Glutamatergic neuron (in vitro differentiated cells): ENCODE measurements around the gene DEPDC4. TPM values are rescaled to one million over a fixed set of nuclear protein-coding genes. Genes with fewer than 3 reads are reported as not detected.
A peak's percentile ranks its signal among the peaks of the same experiment; 100 is the strongest.
"Not testable (repeated sequence)": the region's sequence is repeated elsewhere in the genome, so short reads cannot be mapped to it uniquely, and the experiment has no call there.

Experiments used
- DNase-seq: peaks from one replicate; pipeline ENCODE4 v3.0.0; 2022
- H3K27ac Mint-ChIP-seq: one replicate; pipeline ENCODE4 v1.8.0; 2020; ENCODE audit warnings: mild to moderate bottlenecking, mixed read lengths, inconsistent platforms; ENCODE audit not compliant: unreplicated experiment
- H3K27me3 Mint-ChIP-seq: one replicate; pipeline ENCODE4 v1.8.0; 2020; ENCODE audit warnings: mild to moderate bottlenecking, moderate library complexity, mixed read lengths, inconsistent platforms; ENCODE audit not compliant: unreplicated experiment
- H3K36me3 Mint-ChIP-seq: one replicate; pipeline ENCODE4 v1.8.0; 2020; ENCODE audit warnings: mild to moderate bottlenecking, mixed read lengths, inconsistent platforms; ENCODE audit not compliant: unreplicated experiment
- H3K4me1 Mint-ChIP-seq: one replicate; pipeline ENCODE4 v1.8.0; 2020; ENCODE audit warnings: mild to moderate bottlenecking, low read depth, mixed read lengths, inconsistent platforms; ENCODE audit not compliant: unreplicated experiment
- H3K4me3 Mint-ChIP-seq: one replicate; pipeline ENCODE4 v1.8.0; 2020; ENCODE audit warnings: mild to moderate bottlenecking, mixed read lengths, inconsistent platforms; ENCODE audit not compliant: unreplicated experiment
- H3K9me3 Mint-ChIP-seq: one replicate; pipeline ENCODE4 v1.8.0; 2020; ENCODE audit warnings: mild to moderate bottlenecking, moderate library complexity, mixed read lengths, inconsistent platforms; ENCODE audit not compliant: unreplicated experiment
- long read RNA-seq: library from polyadenylated mRNA; unstranded; transcript quantifications from one replicate; pipeline ENCODE4 v2.0.0, GENCODE V29; 2020; ENCODE audit not compliant: unreplicated experiment
- total RNA-seq: library from RNA; stranded (reverse); fragmentation: NEBNext Ultra II Directional; extraction: Animal tissue kit (Norgen Biotek cat#: 25700); gene quantifications from one replicate; pipeline ENCODE4 v1.2.1, GENCODE V29; 2021; ENCODE audit not compliant: unreplicated experiment
- TF ChIP-seq, protein P1 (sequence below): fragments of 200-600 bp; sonication (generic); IDR thresholded peaks from one replicate; pipeline ENCODE4 v1.5.0; 2021; ENCODE audit not compliant: partially characterized antibody, unreplicated experiment

Gene DEPDC4
- 2.0 TPM for total RNA-seq
- long read RNA-seq, partial matches to known transcripts: 0 of 1 reads
- long read RNA-seq, other reads (novel, unspliced or antisense): 1 of 1 reads

- Mint-ChIP-seq H3K36me3 (no peaks in the 10 kb centered on the region), H3K4me3 (peak within 1 kb of the TSS; percentile 98), H3K4me1 (peaks cover 12% of the 10 kb centered on the region), H3K27ac (peak within 1 kb of the TSS; percentile 97), H3K27me3 (peaks cover 4% of the 10 kb centered on the region), H3K9me3 (peaks cover 4% of the 10 kb centered on the region)
- TF ChIP-seq, protein P1, sequence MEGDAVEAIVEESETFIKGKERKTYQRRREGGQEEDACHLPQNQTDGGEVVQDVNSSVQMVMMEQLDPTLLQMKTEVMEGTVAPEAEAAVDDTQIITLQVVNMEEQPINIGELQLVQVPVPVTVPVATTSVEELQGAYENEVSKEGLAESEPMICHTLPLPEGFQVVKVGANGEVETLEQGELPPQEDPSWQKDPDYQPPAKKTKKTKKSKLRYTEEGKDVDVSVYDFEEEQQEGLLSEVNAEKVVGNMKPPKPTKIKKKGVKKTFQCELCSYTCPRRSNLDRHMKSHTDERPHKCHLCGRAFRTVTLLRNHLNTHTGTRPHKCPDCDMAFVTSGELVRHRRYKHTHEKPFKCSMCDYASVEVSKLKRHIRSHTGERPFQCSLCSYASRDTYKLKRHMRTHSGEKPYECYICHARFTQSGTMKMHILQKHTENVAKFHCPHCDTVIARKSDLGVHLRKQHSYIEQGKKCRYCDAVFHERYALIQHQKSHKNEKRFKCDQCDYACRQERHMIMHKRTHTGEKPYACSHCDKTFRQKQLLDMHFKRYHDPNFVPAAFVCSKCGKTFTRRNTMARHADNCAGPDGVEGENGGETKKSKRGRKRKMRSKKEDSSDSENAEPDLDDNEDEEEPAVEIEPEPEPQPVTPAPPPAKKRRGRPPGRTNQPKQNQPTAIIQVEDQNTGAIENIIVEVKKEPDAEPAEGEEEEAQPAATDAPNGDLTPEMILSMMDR: no peak
- DNase-seq: peak; percentile 94
Measured at GRCh38 chr12:100266835-100267602, at the start of gene DEPDC4, which contains the start of gene SCYL2. TSS of gene DEPDC4 (minus strand) at chr12:100267079. CDS start at chr12:100267076, 3 bp downstream. TSS of gene SCYL2 (plus strand) at chr12:100267177. CDS start at chr12:100282971, 15,794 bp downstream.

- no peak for DNase-seq
- Mint-ChIP-seq H3K4me1 (no peaks in the 10 kb centered on the region), H3K4me3 (no peak overlapping the region), H3K9me3 (peaks cover 2% of the 10 kb centered on the region), H3K27me3 (no peaks in the 10 kb centered on the region), H3K27ac (no peak overlapping the region), H3K36me3 (peaks cover 10% of the 10 kb centered on the region)
- TF ChIP-seq, protein P1: no peak
Measured at GRCh38 chr12:100311317-100311716, 44.4 kb upstream of the DEPDC4 start.

DNA sequence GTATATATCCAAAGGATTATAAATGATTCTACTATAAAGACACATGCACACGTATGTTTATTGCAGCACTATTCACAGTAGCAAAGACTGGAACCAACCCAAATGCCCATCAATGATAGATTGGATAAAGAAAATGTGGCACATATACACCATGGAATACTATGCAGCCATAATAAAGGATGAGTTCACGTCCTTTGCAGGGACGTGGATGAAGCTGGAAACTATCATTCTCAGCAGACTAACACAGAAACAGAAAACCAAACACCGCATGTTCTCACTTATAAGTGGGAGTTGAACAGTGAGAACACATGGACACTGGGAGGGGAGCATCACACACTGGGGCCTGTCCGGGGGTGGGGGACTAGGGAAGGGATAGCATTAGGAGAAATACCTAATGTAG lies 41.3 kb upstream of the DEPDC4 start:
- not testable (repeated sequence) for H3K4me1 Mint-ChIP-seq, DNase-seq, H3K9me3 Mint-ChIP-seq, H3K27me3 Mint-ChIP-seq, H3K4me3 Mint-ChIP-seq, H3K27ac Mint-ChIP-seq
- H3K36me3 Mint-ChIP-seq: peaks cover 37% of the 10 kb centered on the region

DNA sequence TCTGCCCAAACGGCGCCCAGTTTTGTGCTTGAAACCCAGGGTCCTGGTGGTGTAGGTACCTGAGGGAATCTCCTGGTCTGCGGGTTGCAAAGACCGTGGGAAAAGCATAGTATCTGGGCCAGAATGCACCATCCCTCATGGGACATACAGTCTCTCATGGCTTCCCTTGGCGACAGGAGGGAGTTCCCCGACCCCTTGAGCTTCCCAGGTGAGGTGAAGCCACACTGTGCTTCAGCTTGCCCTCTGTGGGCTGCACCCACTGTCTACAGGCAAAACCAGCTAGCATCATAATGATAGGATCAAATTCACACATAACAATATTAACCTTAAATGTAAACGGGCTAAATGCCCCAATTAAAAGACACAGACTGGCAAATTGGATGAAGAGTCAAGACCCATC lies 37.5 kb upstream of the DEPDC4 start:
- H3K4me1 Mint-ChIP-seq, DNase-seq, H3K27ac Mint-ChIP-seq, H3K4me3 Mint-ChIP-seq, H3K27me3 Mint-ChIP-seq: not testable (repeated sequence)
- peaks cover 56% of the 10 kb centered on the region for H3K36me3 Mint-ChIP-seq
- H3K9me3 Mint-ChIP-seq: peaks cover 11% of the 10 kb centered on the region

- DNase-seq: no peak
- Mint-ChIP-seq H3K27me3 (peaks cover 2% of the 10 kb centered on the region), H3K27ac (no peak overlapping the region), H3K36me3 (peaks cover 58% of the 10 kb centered on the region), H3K4me3 (no peak overlapping the region), H3K4me1 (no peaks in the 10 kb centered on the region), H3K9me3 (peaks cover 11% of the 10 kb centered on the region)
- TF ChIP-seq, protein P1: no peak
Measured at GRCh38 chr12:100303831-100304230, 37.0 kb upstream of the DEPDC4 start.

DNA sequence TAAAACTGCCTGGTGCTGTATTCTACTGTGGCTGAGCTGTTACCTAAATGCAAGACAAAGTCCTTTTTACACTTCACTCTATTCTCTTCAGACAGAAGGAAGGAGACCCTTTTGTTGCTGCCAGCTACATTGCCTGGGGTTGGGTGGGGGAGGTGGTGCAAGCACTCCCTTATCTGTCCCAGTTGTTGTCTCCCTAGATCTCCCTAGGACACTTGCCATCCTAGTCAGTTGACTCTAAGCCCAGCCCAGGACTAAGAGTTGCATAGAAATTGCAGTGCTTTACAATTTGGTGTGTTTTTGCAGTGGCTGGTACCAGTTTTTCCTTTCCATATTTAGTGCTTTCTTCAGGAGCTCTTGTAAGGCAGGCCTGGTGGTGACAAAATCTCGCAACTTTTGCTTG lies 35.2 kb upstream of the DEPDC4 start:
- DNase-seq: no peak
- TF ChIP-seq, protein P1: no peak
- peaks cover 56% of the 10 kb centered on the region for H3K36me3 Mint-ChIP-seq
- H3K9me3 Mint-ChIP-seq: peaks cover 11% of the 10 kb centered on the region
- peaks cover 2% of the 10 kb centered on the region for H3K27me3 Mint-ChIP-seq
- no peaks in the 10 kb centered on the region for H3K4me1 Mint-ChIP-seq
- no peak overlapping the region for H3K4me3 Mint-ChIP-seq
- H3K27ac Mint-ChIP-seq: no peak overlapping the region
